OCI-M1 (cell line): Measurements from ENCODE around the gene CDIPT.
"Not testable (repeated sequence)": the region's sequence is repeated elsewhere in the genome, so short reads cannot be mapped to it uniquely, and the experiment has no call there.

Experiments
- DNase-seq: peaks from one replicate; lab custom pipeline; 2025; lab: John Stamatoyannopoulos, UW

Gene CDIPT

GRCh38 chr16:29862884-29863668, at the start of gene CDIPT:
Gene CDIPT, minus strand, starts transcription at chr16:29863226. Its CDS starts 369 bp downstream, at chr16:29862857.
- DNase-seq = peak; percentile 99

GRCh38 chr16:29912087-29912486, 49.1 kb upstream of the CDIPT start:
- no peak for DNase-seq

- DNase-seq = no peak
Observed at GRCh38 chr16:29911676-29912010, 48.6 kb upstream of the CDIPT start.

- DNase-seq = no peak
Observed at GRCh38 chr16:29910819-29911675, 48.0 kb upstream of the CDIPT start.

- DNase-seq = not testable (repeated sequence)
Observed at GRCh38 chr16:29909851-29910250, 46.8 kb upstream of the CDIPT start.

- DNase-seq = peak; percentile 62
Observed at GRCh38 chr16:29909391-29909790, 46.4 kb upstream of the CDIPT start.

- no peak for DNase-seq
Observed at GRCh38 chr16:29908719-29909220, 45.7 kb upstream of the CDIPT start.

- DNase-seq = no peak
Observed at GRCh38 chr16:29907973-29908372, 44.9 kb upstream of the CDIPT start.

- DNase-seq = no peak
Observed at GRCh38 chr16:29906520-29907244, 43.7 kb upstream of the CDIPT start.

- no peak for DNase-seq
Observed at GRCh38 chr16:29905668-29906067, 42.6 kb upstream of the CDIPT start.

- no peak for DNase-seq
Observed at GRCh38 chr16:29904947-29905346, 41.9 kb upstream of the CDIPT start.

GRCh38 chr16:29903590-29903989, 40.6 kb upstream of the CDIPT start:
- DNase-seq = no peak

- DNase-seq = no peak
Observed at GRCh38 chr16:29901607-29901945, 38.5 kb upstream of the CDIPT start.

GRCh38 chr16:29900888-29901606, 38.0 kb upstream of the CDIPT start:
- DNase-seq = no peak

- peak; percentile 90 for DNase-seq
Observed at GRCh38 chr16:29900102-29900887, 37.3 kb upstream of the CDIPT start, which contains the start of gene ASPHD1. Gene ASPHD1, plus strand, starts transcription at chr16:29900488. Its CDS starts 484 bp downstream, at chr16:29900972.

GRCh38 chr16:29899516-29900101, 36.6 kb upstream of the CDIPT start, which contains the start of gene SEZ6L2:
Gene SEZ6L2, minus strand, starts transcription at chr16:29899550. Its CDS starts 531 bp downstream, at chr16:29899019.
- peak; percentile 87 for DNase-seq

GRCh38 chr16:29898804-29899515, 35.9 kb upstream of the CDIPT start:
- no peak for DNase-seq

- DNase-seq = no peak
Observed at GRCh38 chr16:29898135-29898803, 35.2 kb upstream of the CDIPT start.

GRCh38 chr16:29897333-29897732, 34.3 kb upstream of the CDIPT start:
- DNase-seq = peak; percentile 40
